ENCODE measurements around the gene CDAN1. TPM values are rescaled to one million over a fixed set of nuclear protein-coding genes. Genes with fewer than 3 reads are reported as not detected.
A peak's percentile ranks its signal among the peaks of the same experiment; 100 is the strongest.

The CDAN1 gene
- 10 to 100 TPM; 18.3 to 19.0 TPM for total RNA-seq

- intact Hi-C loops (cut with micrococcal nuclease): no loop called here
- TF ChIP-seq, protein P1, sequence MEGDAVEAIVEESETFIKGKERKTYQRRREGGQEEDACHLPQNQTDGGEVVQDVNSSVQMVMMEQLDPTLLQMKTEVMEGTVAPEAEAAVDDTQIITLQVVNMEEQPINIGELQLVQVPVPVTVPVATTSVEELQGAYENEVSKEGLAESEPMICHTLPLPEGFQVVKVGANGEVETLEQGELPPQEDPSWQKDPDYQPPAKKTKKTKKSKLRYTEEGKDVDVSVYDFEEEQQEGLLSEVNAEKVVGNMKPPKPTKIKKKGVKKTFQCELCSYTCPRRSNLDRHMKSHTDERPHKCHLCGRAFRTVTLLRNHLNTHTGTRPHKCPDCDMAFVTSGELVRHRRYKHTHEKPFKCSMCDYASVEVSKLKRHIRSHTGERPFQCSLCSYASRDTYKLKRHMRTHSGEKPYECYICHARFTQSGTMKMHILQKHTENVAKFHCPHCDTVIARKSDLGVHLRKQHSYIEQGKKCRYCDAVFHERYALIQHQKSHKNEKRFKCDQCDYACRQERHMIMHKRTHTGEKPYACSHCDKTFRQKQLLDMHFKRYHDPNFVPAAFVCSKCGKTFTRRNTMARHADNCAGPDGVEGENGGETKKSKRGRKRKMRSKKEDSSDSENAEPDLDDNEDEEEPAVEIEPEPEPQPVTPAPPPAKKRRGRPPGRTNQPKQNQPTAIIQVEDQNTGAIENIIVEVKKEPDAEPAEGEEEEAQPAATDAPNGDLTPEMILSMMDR (IDR thresholded peaks at IDR 0.05): no peak
- H3K27me3 Mint-ChIP-seq: no peaks in the 10 kb centered on the region
- H3K4me3 Mint-ChIP-seq: peak within 1 kb of the TSS; percentile 76
- POLR2A ChIA-PET: interaction anchor here (0.7 to 3.1 kb wide), 6 partner anchors 12 to 1804 kb away, joined by 3 to 12 read pairs (median 4); no protein-coding TSS in a partner anchor
- H3K9me3 Mint-ChIP-seq: no peaks in the 10 kb centered on the region
- CTCF ChIA-PET: interaction anchor here (0.8 to 3.8 kb wide), 3 partner anchors 14 to 190 kb away, joined by 3 to 17 read pairs (median 3); no protein-coding TSS in a partner anchor
- peak; percentile 98 for ATAC-seq
- H3K27ac Mint-ChIP-seq: peak within 1 kb of the TSS; percentile 72
- H3K36me3 Mint-ChIP-seq (ENCODE audit: low read depth): peaks cover 8% of the 10 kb centered on the region
- peaks cover 15% of the 10 kb centered on the region for H3K4me1 Mint-ChIP-seq (ENCODE audit: low read depth)
- DNase-seq: peak; percentile 92
Observed at GRCh38 chr15:42736793-42737528, at the start of gene CDAN1. TSS of gene CDAN1 (minus strand) at chr15:42737128. CDS start at chr15:42737102, 26 bp downstream.

- Mint-ChIP-seq H3K27me3 (no peaks in the 10 kb centered on the region), H3K4me3 (no peak overlapping the region), H3K27ac (no peak overlapping the region), H3K4me1 (ENCODE audit: low read depth) (no peaks in the 10 kb centered on the region), H3K9me3 (no peaks in the 10 kb centered on the region), H3K36me3 (ENCODE audit: low read depth) (no peaks in the 10 kb centered on the region)
- intact Hi-C loops (cut with micrococcal nuclease): no loop called here
- TF ChIP-seq, protein P1 (IDR thresholded peaks at IDR 0.05): no peak
- ChIA-PET CTCF (no interaction called here), POLR2A (no interaction called here)
- DNase-seq (no peak), ATAC-seq (no peak)
Observed at GRCh38 chr15:42785569-42785968, 48.6 kb upstream of the CDAN1 start.

DNA sequence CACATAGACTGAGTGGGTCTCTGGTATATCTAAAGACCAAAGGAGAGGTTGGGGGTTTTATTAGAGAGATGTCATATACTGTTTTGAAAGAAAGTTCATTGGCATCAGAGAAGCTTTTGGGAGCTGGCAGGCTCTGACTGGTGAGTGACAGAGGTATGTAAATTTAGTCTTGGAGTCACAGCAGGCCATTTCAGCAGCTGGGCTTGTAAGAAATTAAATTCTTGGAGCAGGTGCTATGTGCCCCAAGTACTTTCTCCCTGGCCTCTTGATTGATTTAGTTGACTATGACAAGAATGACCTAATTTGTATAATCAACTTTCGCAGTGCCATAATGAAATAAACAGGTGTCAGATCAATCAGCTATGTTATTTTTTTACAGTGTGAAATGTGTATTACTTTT, 47.8 kb upstream of the CDAN1 start:
- peaks cover 1% of the 10 kb centered on the region for H3K36me3 Mint-ChIP-seq (ENCODE audit: low read depth)
- no peak for ATAC-seq
- CTCF ChIA-PET: interaction anchor here (0.7 kb wide), 1 partner anchor 579 kb away, joined by 3 read pairs; no protein-coding TSS in a partner anchor
- H3K4me1 Mint-ChIP-seq (ENCODE audit: low read depth): no peaks in the 10 kb centered on the region
- H3K27me3 Mint-ChIP-seq: no peaks in the 10 kb centered on the region
- no peak overlapping the region for H3K27ac Mint-ChIP-seq
- H3K9me3 Mint-ChIP-seq: no peaks in the 10 kb centered on the region
- no peak for DNase-seq
- intact Hi-C loops (cut with micrococcal nuclease): no loop called here
- TF ChIP-seq, protein P1 (IDR thresholded peaks at IDR 0.05): no peak
- no peak overlapping the region for H3K4me3 Mint-ChIP-seq
- POLR2A ChIA-PET: no interaction called here

DNA sequence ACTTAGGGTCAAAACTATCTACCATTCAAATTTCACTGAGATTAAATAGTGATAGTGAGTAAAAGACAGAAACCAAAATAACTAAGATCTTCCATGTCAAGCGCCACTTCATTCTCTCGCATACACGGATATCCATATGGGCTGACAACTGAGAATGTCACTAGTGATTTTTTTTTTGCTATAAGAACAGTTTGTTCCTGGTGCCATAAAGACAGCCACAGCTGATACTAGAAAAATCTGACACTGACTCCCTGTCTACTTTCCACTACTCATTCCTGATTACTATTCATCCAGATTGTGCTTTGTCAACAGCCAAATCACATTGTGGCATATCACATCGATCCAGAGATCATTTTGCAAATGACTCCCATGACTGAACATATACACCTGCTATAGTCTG, 45.8 kb upstream of the CDAN1 start:
- DNase-seq (no peak), ATAC-seq (no peak)
- ChIA-PET POLR2A (no interaction called here), CTCF (interaction anchor here (1.1 to 1.6 kb wide), 2 partner anchors 143 to 144 kb away, joined by 3 to 5 read pairs; no protein-coding TSS in a partner anchor)
- Mint-ChIP-seq H3K36me3 (ENCODE audit: low read depth) (peaks cover 1% of the 10 kb centered on the region), H3K27me3 (no peaks in the 10 kb centered on the region), H3K9me3 (no peaks in the 10 kb centered on the region), H3K4me1 (ENCODE audit: low read depth) (no peaks in the 10 kb centered on the region), H3K4me3 (no peak overlapping the region), H3K27ac (no peak overlapping the region)
- intact Hi-C loops (cut with micrococcal nuclease): no loop called here
- TF ChIP-seq, protein P1 (IDR thresholded peaks at IDR 0.05): no peak

DNA sequence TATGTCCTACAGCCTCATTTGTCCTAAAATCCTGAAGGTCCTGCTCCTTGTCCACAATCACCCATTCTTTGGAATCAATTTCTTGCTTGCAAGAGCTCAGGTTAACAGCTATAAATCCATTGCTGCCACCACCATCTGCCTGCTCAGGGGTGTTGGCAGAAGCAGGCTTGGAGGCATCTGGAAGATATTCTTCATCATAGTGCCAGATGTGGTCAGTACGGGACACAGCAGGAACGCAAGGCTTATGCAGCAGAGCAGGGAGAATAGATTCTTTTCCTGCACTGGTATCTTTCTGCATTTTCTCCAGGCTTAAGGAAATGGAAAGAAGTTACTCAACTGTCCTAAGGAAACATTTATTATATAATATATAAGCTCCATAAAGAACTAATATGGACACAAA, 38.5 kb upstream of the CDAN1 start:
- Mint-ChIP-seq H3K27me3 (no peaks in the 10 kb centered on the region), H3K4me1 (ENCODE audit: low read depth) (no peaks in the 10 kb centered on the region), H3K9me3 (no peaks in the 10 kb centered on the region), H3K27ac (no peak overlapping the region), H3K4me3 (no peak overlapping the region), H3K36me3 (ENCODE audit: low read depth) (peaks cover 6% of the 10 kb centered on the region)
- TF ChIP-seq, protein P1 (IDR thresholded peaks at IDR 0.05): no peak
- CTCF ChIA-PET: no interaction called here
- POLR2A ChIA-PET: no interaction called here
- ATAC-seq: no peak
- intact Hi-C loops (cut with micrococcal nuclease): no loop called here
- no peak for DNase-seq
